IMR-90 (cell line): ENCODE data around the gene NPAS2.

Source experiments
- POLR2A ChIP-seq: IDR thresholded peaks from 2 replicates; pipeline ENCODE4 v1.6.1; 2012; ENCODE audit warnings: mild to moderate bottlenecking, low read depth, low read length
- RAD21 ChIP-seq: IDR thresholded peaks from 2 replicates; pipeline ENCODE4 v1.6.1; 2012; ENCODE audit warnings: low read length, improper control_type of control experiment

- TF ChIP-seq RAD21 (no peak), POLR2A (no peak)
Measured at GRCh38 chr2:100893392-100894104, 73.6 kb downstream of the NPAS2 start.
